C4-2B (cell line): ENCODE measurements around the gene LEMD1.

Source experiments
- ZFX ChIP-seq: fragments of 450-650 bp; IDR thresholded peaks from 2 replicates; pipeline ENCODE4 v1.6.1; 2017
- TF ChIP-seq, protein P1 (sequence below): fragments of 450-650 bp; conservative IDR thresholded peaks from 2 replicates; pipeline ENCODE4 v1.5.1; 2017; ENCODE audit warnings: mild to moderate bottlenecking

DNA sequence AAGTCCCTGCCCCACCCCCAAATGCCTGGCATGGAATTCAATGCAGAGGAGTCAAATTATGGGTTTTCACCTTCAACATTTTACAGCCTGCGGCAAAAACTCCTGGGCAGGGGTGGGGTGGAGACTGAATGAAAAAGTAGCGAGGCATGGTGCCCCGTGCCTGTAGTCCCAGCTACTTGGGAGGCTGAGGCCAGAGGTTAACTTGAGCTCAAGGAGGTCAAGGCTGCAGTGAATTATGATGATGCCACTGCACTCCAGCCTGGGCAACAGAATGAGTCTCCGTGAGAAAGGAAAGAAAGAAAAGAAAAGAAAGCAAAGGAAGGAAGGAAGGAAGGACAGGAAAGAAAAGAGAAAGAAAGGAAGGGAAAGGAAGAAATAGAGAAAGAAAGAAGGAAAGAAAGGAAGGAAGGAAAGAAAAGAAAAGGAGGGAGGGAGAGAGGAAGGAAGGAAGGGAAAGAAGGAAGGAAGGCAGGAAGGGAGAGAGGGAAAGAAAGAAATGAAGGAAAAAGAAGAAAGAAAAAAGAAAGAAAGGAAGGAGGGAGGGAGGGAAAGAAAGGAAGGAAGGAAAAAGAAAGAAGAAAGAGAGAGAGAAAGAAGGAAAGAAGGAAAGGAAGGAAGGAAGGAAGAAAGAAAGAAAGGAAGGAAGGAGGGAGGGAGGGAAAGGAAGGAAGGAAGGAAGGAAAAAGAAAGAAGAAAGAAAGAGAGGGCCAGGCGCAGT, 11.1 kb downstream of the LEMD1 start:
- TF ChIP-seq, protein P1, sequence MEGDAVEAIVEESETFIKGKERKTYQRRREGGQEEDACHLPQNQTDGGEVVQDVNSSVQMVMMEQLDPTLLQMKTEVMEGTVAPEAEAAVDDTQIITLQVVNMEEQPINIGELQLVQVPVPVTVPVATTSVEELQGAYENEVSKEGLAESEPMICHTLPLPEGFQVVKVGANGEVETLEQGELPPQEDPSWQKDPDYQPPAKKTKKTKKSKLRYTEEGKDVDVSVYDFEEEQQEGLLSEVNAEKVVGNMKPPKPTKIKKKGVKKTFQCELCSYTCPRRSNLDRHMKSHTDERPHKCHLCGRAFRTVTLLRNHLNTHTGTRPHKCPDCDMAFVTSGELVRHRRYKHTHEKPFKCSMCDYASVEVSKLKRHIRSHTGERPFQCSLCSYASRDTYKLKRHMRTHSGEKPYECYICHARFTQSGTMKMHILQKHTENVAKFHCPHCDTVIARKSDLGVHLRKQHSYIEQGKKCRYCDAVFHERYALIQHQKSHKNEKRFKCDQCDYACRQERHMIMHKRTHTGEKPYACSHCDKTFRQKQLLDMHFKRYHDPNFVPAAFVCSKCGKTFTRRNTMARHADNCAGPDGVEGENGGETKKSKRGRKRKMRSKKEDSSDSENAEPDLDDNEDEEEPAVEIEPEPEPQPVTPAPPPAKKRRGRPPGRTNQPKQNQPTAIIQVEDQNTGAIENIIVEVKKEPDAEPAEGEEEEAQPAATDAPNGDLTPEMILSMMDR: no peak
- no peak for TF ChIP-seq ZFX
